Measurements from ENCODE around the gene NKX6-2.
"Not testable (repeated sequence)": the region's sequence is repeated elsewhere in the genome, so short reads cannot be mapped to it uniquely, and the experiment has no call there.

The NKX6-2 gene

DNA sequence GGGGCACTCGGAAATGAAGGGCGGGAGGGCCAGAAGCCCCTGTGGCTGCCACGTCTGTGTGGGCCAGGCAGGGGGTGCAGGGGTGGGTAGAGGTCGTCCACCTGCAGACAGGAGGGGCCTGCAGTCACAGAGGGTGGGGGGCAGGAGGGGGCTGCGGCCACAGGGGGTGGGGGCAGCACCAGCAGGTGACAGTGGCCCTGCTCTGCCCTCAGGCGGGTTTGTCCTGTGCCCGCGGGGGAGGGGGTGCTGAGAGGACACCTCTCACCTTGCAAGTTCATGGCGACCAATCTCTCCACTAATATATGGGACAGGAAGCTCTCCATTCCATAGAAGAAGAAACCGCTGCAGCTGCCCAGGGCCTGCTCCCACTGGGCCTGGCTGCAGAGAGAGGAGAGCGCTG lies 26.6 kb upstream of the NKX6-2 start:
- no peak for DNase-seq

DNA sequence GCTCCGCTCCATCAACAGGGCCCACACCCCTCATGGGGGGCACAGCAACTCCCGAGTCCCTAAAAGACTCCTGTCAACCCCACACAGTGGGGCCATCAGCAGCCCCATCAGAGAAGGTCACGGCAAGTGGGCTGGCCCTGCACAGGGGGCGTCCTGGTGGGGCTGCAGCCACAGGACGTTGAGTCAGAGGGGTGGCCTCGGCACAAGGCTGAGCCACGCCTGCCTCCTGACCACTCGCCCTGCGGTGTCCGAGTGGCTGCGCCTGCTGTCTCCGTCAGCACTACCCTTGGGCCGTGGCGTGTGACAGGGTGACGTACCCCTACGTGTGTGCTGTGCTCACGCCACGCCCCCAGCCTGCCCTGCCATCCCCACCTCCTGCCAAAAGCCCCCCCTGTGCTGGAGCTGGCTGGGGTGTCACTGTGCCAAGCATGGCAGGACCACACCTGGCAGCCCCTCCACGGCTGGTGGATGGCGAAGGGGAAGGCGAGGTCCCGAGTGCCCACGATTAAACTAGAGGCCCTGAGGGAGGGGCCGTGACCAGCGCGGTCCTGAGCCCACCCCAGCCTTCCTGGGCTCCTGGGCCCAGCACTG lies 26.0 kb upstream of the NKX6-2 start:
- DNase-seq: no peak

DNA sequence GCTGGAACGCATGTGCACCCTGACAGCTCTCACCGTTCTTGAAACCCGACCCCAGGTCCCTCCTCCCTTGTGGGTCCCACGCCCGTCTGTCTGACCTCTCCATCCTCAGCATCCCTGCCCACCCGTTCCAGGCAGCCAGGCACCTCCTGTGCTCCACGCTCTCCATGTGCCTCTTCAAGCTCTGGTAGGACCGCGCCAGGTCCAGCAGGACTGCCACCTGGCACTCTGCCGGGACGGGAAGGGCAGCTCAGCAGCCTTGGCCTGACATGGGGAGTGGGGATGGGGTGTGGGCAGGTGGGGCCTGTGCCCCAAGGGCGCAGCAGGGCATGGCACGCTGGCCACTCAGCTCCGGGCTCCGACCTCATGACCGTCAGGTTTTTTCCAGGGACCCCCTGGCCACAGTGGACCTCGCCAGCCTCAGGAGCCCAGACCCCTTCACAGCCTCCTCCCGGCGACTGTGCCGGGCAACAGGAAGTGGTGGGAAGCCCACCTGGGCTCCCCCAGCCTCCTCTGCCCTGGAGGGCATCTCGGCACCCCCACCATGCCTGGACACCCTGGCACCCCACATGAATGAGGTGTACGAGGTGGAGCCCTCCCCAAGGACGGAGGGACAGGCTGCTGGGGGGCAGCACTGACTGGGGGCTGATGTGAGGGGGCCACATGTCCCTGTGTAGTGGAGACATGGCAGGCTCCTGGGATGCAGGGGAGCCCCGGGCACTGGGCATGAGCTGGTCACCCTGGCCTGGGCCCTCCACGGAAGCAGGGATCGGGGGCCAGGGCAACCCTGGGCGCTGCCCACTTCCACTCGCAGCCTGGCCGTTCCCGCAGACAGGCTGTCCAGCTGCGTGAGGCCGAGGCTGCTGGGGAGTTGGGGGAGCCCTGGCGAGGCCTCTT lies 25.1 kb upstream of the NKX6-2 start:
- no peak for DNase-seq

DNA sequence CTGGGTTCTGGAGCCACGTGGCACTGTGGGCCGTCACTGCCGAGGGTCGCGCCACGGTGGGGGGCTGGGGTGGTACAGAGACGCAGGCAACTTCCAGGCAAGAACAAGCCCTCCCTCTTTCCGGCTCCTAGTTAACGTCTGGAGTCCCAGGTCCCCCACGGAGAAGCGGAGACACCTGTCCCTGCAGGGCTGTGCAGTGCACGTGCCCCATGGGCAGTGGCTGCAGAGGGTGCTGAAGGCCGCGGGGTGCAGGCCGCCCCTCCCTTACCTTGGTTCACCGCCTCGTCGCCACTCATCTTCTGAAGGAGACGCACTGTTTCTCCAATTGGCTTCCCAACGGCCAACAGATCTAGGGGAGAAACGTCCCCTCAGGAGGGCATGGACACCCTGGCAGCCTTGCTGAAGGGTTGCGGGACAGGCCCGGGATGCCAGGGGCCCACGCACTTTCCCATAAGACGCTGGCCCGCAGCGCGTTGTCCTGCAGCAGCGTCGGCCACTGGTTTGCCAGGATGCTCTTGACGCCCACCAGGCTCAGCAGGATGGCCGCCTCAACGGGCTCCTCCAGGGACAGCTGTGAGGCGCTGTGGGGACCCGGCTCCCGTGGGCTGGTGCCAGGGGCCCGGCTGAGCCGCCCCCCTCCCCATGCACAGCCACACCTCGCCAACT lies 24.3 kb upstream of the NKX6-2 start:
- no peak for DNase-seq

DNA sequence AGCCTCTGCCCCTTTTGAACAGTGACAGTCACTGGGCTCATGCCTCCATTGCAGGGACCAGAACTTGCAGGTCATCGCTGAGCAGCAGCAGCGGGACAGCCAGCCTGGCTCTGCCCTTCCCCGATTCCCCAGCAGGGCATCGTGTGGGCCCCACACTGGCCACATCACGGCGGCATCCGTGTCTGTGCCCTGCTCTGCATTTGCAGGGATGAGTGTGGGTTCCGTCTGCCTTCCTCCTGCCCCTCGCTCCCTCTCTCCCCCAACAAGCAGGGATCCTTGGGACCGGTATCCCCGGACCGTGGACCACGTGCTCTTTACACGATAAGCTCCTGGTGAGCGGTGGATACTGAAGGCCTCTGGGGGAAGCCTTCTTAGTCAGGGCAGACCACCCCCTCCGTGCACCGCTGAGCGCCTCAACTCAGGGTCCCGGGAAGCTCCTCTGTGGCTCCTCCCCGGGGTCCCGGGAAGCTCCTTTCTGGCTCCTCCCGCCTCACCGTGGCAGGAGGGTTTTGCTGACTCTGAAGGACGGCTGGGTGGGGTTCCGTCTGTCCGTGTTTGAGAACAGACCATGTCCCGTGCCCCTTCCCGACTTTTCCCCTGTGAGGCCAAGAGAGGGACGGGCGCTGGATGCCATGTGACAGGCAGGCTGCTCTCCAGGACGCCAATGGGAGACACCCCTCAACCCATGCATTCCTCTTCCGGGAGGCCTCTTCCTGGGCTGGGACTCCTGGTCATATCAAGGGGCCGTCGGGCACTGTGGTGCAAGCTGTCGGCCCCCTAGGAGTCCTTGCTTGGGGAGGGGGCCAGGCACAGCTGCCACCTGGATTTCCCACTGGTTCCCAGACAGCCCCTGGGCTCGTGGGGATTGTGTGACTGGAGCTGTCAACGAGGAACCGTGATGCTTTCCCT lies 23.5 kb upstream of the NKX6-2 start:
- no peak for DNase-seq

DNA sequence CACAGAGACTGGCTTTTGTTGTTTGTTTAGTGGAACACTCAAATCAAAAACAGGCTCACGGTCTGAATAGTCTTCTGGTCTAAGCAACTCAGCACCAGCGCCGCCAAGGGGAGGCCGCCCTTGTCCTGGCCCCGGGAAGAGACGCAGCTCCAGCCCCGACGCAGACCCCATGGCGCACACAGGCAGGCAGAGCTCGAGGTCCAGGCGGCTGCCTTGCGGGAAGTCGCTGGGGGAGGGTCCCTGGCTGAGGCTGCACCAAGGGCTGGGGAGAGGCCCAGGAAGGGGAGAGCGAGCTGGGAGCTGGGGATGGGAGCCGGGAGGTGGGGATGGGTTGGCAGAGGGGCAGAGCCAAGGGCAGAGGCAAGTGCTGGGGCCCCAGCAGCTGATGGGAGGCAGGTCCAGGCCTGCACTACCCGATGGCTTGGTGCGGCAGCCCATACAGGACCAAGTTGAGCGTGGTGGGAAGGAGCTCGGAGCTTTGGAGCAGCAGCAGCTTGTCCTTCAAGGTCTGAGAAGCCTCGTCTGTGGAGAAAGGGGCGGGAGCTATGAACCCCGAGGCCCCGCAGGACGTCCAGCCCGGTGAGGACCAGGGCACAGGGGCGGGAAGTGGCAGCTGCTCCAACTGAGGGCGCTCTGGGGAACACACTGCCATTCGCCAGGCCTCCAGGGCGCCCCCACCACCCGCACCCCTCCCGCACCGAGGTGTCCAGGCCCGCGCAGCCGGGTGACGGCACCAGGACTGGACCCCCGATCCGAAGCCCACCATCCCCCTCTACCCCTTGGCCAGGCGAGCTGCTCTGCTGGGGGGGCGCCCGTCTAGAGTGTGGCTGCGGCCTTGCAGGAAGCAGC lies 22.7 kb upstream of the NKX6-2 start:
- no peak for DNase-seq

DNA sequence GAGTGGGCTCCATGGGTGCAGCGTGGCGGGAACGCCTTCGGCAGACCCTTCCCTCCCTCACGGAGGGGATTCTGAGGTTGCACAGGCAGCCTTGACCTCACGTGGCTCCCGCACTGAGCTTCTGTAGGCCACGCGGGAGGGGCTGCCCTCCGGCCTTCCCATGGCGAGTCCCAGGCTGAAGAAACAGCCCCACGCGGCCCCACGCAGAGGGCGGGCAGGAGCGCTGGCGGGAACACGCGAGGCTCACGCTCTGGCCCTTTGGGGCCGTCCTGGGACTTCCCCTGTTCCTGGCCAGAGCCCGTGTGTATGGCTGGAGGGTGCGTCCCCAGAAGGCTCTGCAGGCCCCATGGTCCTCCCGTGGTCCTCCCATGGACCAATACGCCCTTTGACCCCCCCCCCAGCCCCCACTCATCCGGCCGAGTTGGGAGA lies 21.7 kb upstream of the NKX6-2 start:
- DNase-seq: no peak

DNA sequence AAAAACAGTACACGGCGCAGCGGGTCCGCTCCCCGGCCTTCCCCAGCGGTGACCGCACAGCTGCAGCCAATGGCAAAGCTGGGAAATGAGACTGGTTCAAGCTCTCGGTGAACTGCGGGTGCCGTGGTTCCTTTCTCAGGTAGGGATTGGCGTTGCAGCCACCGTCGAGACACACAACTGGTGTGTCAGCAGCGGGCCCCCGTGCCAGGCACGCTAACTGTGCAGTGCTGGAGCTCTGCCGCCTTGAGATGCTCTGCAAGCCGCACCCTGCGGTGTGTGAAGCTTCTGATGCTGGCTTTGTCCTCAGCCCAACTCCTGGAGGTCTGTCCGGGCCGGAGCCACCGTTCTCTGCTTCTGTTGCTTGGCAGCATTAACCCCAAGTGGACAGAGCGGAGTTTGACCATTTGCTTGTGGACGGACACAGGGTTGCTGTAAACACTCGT lies 20.6 kb upstream of the NKX6-2 start:
- no peak for DNase-seq

DNA sequence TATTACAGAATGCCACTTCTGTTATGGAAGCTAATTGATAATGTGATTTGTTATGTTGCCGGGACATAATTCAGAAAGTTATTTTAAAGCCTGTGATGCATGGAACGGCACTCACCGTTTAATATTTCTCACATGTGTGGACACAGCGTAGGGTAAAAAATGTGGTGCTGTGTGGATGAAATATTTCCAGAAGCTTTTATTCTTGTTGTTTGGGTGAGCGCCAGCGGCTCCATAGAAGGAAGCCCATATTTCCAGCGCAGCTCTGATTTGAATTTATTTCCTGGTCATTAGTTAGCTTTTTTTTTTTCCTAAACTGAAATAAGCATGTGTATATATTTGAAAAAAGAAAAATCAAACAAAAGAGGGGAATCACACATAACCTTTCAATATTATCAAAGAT lies 20.2 kb upstream of the NKX6-2 start:
- no peak for DNase-seq

DNA sequence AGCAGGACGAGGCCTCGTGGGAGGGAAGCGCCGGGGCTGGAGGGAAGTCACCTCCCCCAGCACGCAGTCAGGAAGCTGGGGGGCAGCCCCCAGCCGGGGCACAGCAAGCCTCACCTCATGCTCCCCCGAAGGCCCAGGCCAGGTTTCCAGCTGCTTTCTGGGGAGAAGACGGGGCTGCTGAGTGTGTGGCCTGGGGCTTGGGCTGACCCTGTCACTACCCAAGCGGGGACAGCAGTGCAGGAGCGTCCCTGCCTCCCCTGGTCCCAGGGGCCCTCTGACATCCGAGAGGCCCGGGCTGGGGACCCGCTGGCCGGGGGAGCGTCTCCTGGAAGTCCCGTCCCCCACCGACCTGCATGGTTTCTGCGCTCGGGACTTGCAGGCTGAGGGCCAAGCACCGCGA lies 19.7 kb upstream of the NKX6-2 start:
- DNase-seq: no peak

DNA sequence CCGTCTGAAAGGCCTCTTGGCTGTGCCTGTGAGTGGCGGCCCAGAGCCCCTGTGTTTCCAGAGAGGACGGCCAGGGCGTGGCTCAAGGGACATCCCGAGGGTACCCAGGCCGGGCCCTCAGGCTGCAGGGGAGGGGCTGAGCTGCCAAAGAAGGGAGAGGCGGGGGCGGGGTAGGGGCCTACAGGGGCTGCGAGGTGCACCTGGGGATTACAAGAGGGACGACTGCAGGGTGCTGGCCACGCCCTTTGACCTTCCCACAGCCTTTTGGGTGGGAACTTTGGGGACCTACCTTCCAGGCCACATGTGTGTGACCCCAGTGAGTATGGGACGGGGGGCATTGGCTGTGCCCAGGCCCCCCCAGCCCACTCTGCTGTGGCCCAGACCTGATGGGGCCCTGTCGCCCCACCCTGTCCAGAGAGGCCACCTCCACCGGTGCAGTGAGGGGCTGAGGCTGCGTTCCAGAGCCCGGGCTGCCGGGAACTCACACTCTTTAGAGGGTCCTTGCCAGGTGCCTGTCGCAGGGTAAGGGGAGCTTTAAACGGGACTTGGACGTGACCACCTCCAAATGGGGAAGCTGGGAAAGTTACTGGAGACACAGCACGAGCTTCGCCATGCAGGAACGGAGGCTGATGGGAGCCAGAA lies 19.0 kb upstream of the NKX6-2 start:
- no peak for DNase-seq

DNA sequence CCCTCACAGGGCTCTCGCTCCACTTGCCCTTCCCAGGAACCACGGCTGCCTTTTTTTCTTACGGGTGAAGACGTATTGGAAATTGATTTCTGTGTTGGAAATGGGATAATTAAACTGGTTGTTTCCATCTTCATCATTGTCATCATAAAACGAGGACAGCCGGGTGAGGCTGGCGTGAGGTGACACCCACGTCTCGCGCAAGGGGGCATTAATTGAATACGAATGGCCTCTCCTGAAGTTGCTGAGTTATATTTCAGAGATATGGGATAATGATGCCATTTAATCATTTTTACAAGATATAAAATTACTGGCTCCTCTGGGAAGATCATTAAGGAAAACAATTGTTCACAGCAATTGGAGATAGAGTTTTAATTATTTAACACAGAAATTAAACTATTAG lies 18.3 kb upstream of the NKX6-2 start:
- no peak for DNase-seq

DNA sequence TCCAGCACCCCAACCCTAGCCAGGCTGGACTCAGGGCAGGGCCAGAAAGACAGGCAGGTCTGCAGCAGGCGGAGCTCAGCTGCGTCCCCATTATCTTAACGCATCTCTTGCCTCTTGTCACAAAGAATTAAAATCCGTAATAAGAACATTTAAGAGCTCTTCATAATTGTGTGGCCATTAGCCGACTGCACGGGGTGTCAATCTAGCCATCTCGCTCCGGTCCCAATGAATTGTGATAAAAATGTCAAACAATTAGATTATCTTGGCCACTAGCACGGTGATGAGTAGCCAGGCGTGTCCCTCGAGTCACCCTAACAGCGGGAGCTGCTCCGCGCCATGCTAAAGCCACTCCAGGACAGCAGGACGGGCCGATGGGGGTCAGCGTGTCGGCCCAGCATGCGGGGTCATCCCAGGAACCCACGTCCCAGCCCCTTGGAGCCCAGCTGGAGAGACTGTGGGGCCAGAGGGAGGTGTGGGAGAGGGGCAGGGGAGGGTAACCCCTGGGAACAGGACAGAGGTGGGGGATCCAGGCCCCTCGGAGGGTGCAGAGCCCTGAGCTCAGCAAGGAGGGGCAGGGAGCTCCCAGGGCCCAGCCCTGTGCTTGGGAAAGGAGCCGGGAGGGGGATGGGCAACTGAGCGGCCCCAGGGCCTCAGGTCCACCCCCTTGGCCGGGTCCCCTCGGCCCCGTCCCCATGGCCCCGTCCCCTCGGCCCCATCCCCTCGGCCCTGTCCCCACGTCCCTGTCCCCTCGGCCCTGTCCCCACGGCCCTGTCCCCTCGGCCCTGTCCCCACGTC lies 17.7 kb upstream of the NKX6-2 start:
- no peak for DNase-seq

DNA sequence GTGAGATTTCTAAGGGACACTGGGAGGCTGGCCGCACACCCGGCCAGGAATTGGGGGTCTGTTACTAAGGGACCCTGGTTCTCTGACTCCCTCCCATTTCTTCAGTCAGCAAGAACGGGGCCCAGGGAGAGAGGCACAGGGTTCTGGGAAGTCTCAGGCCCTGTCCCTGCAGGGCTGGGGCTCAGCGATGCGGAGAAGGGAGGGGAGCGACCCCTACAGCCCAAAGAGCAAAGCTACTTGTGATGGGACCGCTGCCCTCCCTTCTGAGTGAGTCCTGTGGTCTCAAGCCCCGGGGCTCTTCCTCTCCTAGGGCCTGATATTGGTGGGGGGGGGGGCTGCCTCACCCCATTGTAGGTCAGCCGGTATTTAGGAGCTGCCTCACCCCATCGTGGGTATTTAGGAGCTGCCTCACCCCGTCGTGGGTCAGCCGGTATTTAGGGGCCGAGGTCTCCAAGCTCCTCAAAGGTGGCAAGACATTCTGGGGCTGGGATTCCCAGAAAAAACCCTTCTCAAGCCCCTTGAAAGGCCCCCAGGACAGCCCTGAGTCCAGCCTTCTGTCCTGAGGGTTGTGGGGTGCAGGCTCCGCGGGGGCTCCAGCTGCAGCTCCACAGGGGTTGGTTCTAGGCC lies 16.9 kb upstream of the NKX6-2 start:
- DNase-seq: no peak

DNA sequence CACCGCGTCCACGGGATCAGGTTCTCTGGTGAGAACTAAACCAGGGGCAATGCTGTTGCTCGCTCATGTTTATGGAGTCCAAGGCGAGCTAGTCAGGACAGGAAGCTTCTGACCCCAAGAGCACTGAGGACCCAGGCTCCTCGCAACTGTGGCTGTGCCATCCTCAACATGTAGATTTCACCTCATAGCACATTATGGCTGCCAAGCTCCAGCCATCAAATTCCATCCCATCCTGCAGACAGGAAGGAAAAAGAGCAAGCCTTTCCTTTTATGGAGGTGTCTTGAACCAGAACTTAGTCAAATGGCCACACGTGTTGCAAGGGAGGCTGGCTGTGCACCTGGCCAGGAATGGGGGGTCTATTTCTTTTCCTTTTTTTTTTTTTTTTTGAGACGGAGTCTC lies 16.1 kb upstream of the NKX6-2 start:
- DNase-seq: no peak

DNA sequence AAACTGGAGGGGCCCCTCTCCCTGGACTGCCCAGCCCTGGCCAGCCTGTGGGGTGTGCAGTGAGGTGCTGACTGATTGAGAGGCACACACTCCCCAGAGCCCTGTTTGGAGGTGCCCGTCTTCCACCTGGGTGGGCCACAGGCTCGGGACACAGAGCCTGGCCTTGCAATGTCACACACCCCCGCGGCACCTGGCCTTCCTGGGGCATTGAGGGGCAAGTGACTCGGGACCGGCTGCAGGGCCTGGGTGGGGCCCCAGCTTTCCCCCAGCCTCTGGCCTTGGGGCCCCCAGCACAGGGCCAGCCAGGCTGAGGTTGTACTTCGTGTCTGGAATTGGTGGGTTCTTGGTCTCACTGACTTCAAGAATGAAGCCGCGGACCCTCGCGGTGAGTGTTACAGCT lies 13.9 kb upstream of the NKX6-2 start:
- no peak for DNase-seq

DNA sequence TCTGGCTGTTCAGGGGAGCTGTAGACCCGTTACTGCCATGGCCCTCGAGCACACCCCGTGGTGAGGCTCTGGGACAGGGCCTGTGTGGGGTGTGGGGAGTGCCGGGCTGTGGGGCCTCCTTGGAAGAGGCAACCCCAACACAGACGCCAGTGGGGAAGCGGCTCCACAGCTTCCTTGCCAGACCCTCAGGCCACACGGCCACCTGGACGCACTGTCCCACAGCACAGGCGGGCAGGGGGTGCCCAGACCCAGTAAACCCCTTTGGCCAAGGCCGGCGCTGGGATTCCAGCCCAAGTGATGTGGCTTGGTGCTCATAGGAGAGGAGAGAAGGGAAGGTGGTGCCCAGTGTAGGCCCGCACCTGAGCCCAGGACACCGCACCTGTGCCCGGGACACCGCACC lies 12.9 kb upstream of the NKX6-2 start:
- DNase-seq: no peak

DNA sequence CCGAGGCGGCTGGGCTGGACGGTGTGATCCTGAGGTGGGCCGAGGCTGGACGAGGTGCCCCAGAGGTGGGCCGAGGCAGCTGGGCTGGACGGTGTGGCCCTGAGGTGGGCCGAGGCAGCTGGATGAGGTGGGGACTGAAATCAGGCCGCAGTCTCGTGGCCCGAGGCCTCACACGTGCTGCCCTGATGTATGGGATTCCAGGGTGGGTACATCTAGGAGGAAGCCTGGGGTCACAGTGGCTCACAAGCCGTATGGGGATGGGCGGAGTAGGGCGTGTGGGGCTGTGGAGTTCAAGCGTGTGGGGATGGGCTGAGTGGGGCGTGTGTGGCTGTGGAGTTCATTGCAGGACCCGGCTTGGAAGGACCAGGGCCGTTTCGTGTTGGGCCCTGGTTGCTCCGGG lies 12.5 kb upstream of the NKX6-2 start:
- DNase-seq: no peak

DNA sequence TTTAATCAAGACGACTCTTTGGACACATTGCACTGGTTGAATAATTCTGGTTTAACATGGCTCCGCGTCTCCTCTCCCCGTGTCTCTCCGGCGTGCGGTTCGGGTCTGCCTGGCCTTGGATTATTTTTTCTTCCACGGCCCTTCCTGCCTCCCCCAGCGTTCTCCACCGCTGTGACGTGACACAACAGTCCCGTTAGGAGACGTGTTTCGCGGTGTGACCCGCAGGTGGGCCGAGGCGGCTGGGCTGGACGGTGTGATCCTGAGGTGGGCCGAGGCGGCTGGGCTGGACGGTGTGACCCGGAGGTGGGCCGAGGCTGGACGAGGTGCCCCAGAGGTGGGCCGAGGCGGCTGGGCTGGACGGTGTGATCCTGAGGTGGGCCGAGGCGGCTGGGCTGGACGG lies 12.0 kb upstream of the NKX6-2 start:
- not testable (repeated sequence) for DNase-seq

DNA sequence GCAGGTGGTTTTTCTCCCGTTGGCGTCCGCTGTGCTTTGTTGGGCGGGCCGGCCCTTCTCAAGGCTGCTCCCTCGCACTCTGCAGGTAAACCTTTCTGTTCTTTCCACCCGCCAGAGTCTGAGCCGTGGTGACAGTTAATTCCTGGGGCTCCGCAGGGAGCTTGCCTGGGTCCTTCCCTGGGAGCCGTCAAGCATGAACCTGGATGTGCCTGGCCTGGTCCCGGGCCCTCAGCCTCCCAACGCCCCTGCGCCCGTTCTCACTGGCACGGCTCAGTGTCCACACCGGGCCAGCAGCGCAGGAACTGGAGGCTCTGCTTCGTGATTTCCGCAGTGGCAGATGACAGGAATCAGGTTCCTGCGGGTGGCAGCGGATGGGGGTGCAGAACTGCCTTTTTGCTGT lies 10.9 kb upstream of the NKX6-2 start:
- no peak for DNase-seq
